Measurements from ENCODE around the gene CNNM1. TPM values are rescaled to one million over a fixed set of nuclear protein-coding genes. Genes with fewer than 3 reads are reported as not detected.

Gene CNNM1
- total and polyA plus RNA-seq, 9 of the 15 experiments (the other 6 are each of a cell fraction or from before 2014, with no cell fraction given) = not detected

- no peak for TF ChIP-seq HMG20B (CRISPR knock-in tag; IDR thresholded peaks at IDR 0.05)
- TF ChIP-seq CAMTA2 (CRISPR knock-in tag; conservative IDR thresholded peaks at IDR 0.05) = no peak
- TF ChIP-seq ZBTB43 (CRISPR knock-in tag; IDR thresholded peaks at IDR 0.05) = no peak
- TF ChIP-seq KAT2B (IDR thresholded peaks at IDR 0.05; ENCODE audit: low read depth, low read length) = no peak
- TF ChIP-seq MYBL2 (IDR thresholded peaks at IDR 0.05; ENCODE audit: low read depth) = no peak
- no peak for TF ChIP-seq MYBL2 (CRISPR knock-in tag; IDR thresholded peaks at IDR 0.05; ENCODE audit: borderline replicate concordance)
- no peak for TF ChIP-seq ZNF212 (CRISPR knock-in tag; IDR thresholded peaks at IDR 0.05)
- no peak for TF ChIP-seq ZBTB1 (CRISPR knock-in tag; IDR thresholded peaks at IDR 0.05; ENCODE audit: borderline replicate concordance, low read depth)
- TF ChIP-seq NONO (IDR thresholded peaks at IDR 0.05; ENCODE audit: low read depth in 2 of 2, low read length in 1 of 2) = no peak
- TF ChIP-seq TFE3 (CRISPR knock-in tag; IDR thresholded peaks at IDR 0.05) = no peak
- TF ChIP-seq ATF6 (CRISPR knock-in tag; IDR thresholded peaks at IDR 0.05) = no peak
- Histone ChIP-seq H3K9me3 (replicated peaks; ENCODE audit: control insufficient read depth, insufficient read depth, low read depth, low read length) (no peaks in the 10 kb centered on the region), H4K20me1 (replicated peaks; ENCODE audit: control insufficient read depth, insufficient read depth, low read length) (no peaks in the 10 kb centered on the region), H3K9ac (ENCODE audit: insufficient read depth in 1 of 2, low read depth in 2 of 2, low read length in 2 of 2) (no peak overlapping the region), H3K4me1 (replicated peaks in 1 of 2; ENCODE audit: control insufficient read depth in 2 of 2, insufficient read depth in 2 of 2, low read length in 2 of 2) (no peaks in the 10 kb centered on the region), H2AFZ (ENCODE audit: low read depth, low read length) (no peak overlapping the region), H3K4me3 (no peak overlapping the region), H3K9me1 (ENCODE audit: control insufficient read depth, insufficient read depth, low read length) (no peaks in the 10 kb centered on the region), H3K36me3 (ENCODE audit: control insufficient read depth, insufficient read depth, low read length) (no peaks in the 10 kb centered on the region), H3K79me2 (ENCODE audit: control insufficient read depth, insufficient read depth, low read length) (no peaks in the 10 kb centered on the region), H3K4me2 (ENCODE audit: insufficient read depth, low read length) (no peak overlapping the region), H3K27me3 (ENCODE audit: control insufficient read depth in 2 of 2, insufficient read depth in 2 of 2, low read length in 2 of 2) (peaks cover 3 to 13% of the 10 kb centered on the region in 2 experiments; a peak in 2 of 5 replicates), H3K27ac (ENCODE audit: extremely low read depth, low read depth, low read length) (no peak overlapping the region)
- ATAC-seq (no peak), DNase-seq (ENCODE audit: extremely low read depth in 1 of 4, low spot score in 3 of 4) (no peak), FAIRE-seq (no peak)
- ChIA-PET CTCF (ENCODE audit: low intra/inter-chr PET ratio) (no interaction called here), POLR2A (interaction anchor here (0.7 to 0.8 kb wide), 2 partner anchors 19 to 21 kb away, joined by 3 to 6 read pairs; no protein-coding TSS in a partner anchor)
- BruUV-seq (replicated peaks) = no TSS peak
- WGBS (ENCODE audit: insufficient coverage, low coverage, missing lambda C conversion rate) = 0% methylated on average over 3 of the region's 3 CpGs
- intact Hi-C loops (cut with micrococcal nuclease) = no loop called here
- in situ Hi-C loops (cut with MboI) = no loop called here
These were observed 10.4 kb downstream of the CNNM1 start for GRCh38 chr10:99339563-99340047.
